Panc1 (cell line): ENCODE measurements around the gene TRAPPC8. TPM values are rescaled to one million over a fixed set of nuclear protein-coding genes. Genes with fewer than 3 reads are reported as not detected.

ENCODE experiments used
- ATAC-seq: fragments of 200-7000 bp; cut with Tn5 transposase; 2 replicates; pipeline ENCODE4 v1.9.1; 2020; ENCODE audit warnings: mild to moderate bottlenecking, moderate library complexity
- BruUV-seq: library from RNA; stranded (reverse); fragments of 400-500 nt; replicated peaks from 2 replicates; lab custom pipeline; 2021; lab: Mats Ljungman, UMichigan
- CTCF ChIA-PET: fragments of 300-600 bp; sonication (Branson Sonifier 250); formaldehyde crosslinking; loops from one replicate; lab custom pipeline; 2022; ENCODE audit warnings: antibody characterized with exemption; lab: Charles Lee
- POLR2A ChIA-PET: fragments of 300-600 bp; sonication (Branson Sonifier 250); formaldehyde crosslinking; loops from one replicate; lab custom pipeline; 2022; ENCODE audit warnings: antibody characterized with exemption; lab: Charles Lee
- DNase-seq: peaks from one replicate; pipeline ENCODE4 v3.0.0-alpha.2; 2010; ENCODE audit warnings: low read depth, low spot score
- H3K27ac ChIP-seq: 2 replicates; pipeline ENCODE4 v1.5.1; 2011; ENCODE audit warnings: mild to moderate bottlenecking, low read length, inconsistent platforms
- H3K27me3 ChIP-seq: fragments of 200-500 bp; sonication (Bioruptor generic); 2 replicates; pipeline ENCODE4 v1.6.0; 2014; ENCODE audit warnings: low read length, inconsistent platforms; ENCODE audit not compliant: control insufficient read depth, insufficient read depth
- H3K36me3 ChIP-seq: fragments of 200-500 bp; sonication (Bioruptor generic); 2 replicates; pipeline ENCODE4 v1.5.1; 2014; ENCODE audit warnings: inconsistent platforms, mild to moderate bottlenecking, low read length, moderate library complexity; ENCODE audit not compliant: control insufficient read depth, insufficient read depth
- H3K4me1 ChIP-seq: 2 replicates; pipeline ENCODE4 v1.5.1; 2011; ENCODE audit warnings: inconsistent platforms, mild to moderate bottlenecking, low read length, moderate library complexity; ENCODE audit not compliant: control insufficient read depth, insufficient read depth
- H3K4me3 ChIP-seq, 2 experiments: 2 replicates each; pipeline ENCODE4 v1.5.1; 2011 to 2012; ENCODE audit warnings: low read depth in 2 of 2, low read length in 2 of 2, mild to moderate bottlenecking in 2 of 2, inconsistent platforms in 1 of 2, moderate library complexity in 1 of 2
- H3K9me3 ChIP-seq: fragments of 200-500 bp; sonication (Bioruptor generic); 2 replicates; pipeline ENCODE4 v1.5.1; 2014; ENCODE audit warnings: low read depth, mild to moderate bottlenecking, inconsistent platforms, low read length, moderate library complexity; ENCODE audit not compliant: control insufficient read depth, insufficient read depth
- CTCF ChIP-seq: fragments of 450-650 bp; IDR thresholded peaks from 2 replicates; pipeline ENCODE4 v1.5.1; 2017; ENCODE audit warnings: mild to moderate bottlenecking
- POLR2AphosphoS5 ChIP-seq: IDR thresholded peaks from 2 replicates; pipeline ENCODE4 v1.6.1; 2012; ENCODE audit warnings: mild to moderate bottlenecking, low read depth, low read length, moderate library complexity
- REST ChIP-seq, 2 experiments: IDR thresholded peaks; 2 replicates each; pipeline ENCODE4 v1.6.1; 2011 to 2012; ENCODE audit warnings: low read depth in 2 of 2, control low read depth in 1 of 2, low read length in 1 of 2, mild to moderate bottlenecking in 1 of 2, moderate library complexity in 1 of 2; ENCODE audit not compliant: insufficient read depth in 1 of 2
- SIN3A ChIP-seq: IDR thresholded peaks from 2 replicates; pipeline ENCODE4 v1.6.1; 2012; ENCODE audit warnings: low read depth, mild to moderate bottlenecking, low read length, moderate library complexity, borderline replicate concordance; ENCODE audit not compliant: insufficient read depth
- TCF7L2 ChIP-seq: IDR thresholded peaks from 2 replicates; pipeline ENCODE4 v1.6.1; 2011; ENCODE audit warnings: mild to moderate bottlenecking, low read depth, low read length, inconsistent platforms
- in situ Hi-C: cut with HindIII; loops from 2 replicates; pipeline ENCODE4 v1.10.0; 2016; ENCODE audit warnings: low sequenced_read_pairs, low pct_unique_long_range_greater_than_20kb
- intact Hi-C: fragments of 100-400 bp; cut with micrococcal nuclease; formaldehyde crosslinking; loops from one replicate; pipeline ENCODE4 v1.10.0; 2022; ENCODE audit not compliant: unreplicated experiment
- total RNA-seq: library from RNA; stranded (reverse); gene quantifications from one replicate; pipeline ENCODE4 v1.2.1, GENCODE V29; 2021; ENCODE audit not compliant: unreplicated experiment

The TRAPPC8 gene
- total RNA-seq, 1 experiment from 2014 or later = 35.3 TPM

- H3K27me3 ChIP-seq = no peaks in the 10 kb centered on the region
- H3K27ac ChIP-seq = no peak overlapping the region
- ATAC-seq (no peak), DNase-seq (no peak)
- in situ Hi-C loops (no loop called here), intact Hi-C loops (no loop called here)
- CTCF ChIA-PET = no interaction called here
- POLR2A ChIA-PET = no interaction called here
- no peaks in the 10 kb centered on the region for H3K4me1 ChIP-seq
- peaks cover 14% of the 10 kb centered on the region; the same call in 1 of the 2 replicates for H3K36me3 ChIP-seq
- TF ChIP-seq REST (IDR thresholded peaks at IDR 0.05; ENCODE audit: insufficient read depth in 1 of 2, low read depth in 2 of 2, low read length in 1 of 2) (no peak), TCF7L2 (no peak), SIN3A (no peak), POLR2AphosphoS5 (no peak), CTCF (no peak)
- no peaks in the 10 kb centered on the region for H3K9me3 ChIP-seq
- H3K4me3 ChIP-seq = no peak overlapping the region
- BruUV-seq = no TSS peak
Observed at GRCh38 chr18:31876707-31877106, 66.2 kb downstream of the TRAPPC8 start.

GRCh38 chr18:31875301-31875700, 67.6 kb downstream of the TRAPPC8 start:
- ChIA-PET POLR2A (no interaction called here), CTCF (no interaction called here)
- no peaks in the 10 kb centered on the region for H3K27me3 ChIP-seq
- no peak overlapping the region for H3K27ac ChIP-seq
- in situ Hi-C loops = no loop called here
- BruUV-seq = no TSS peak
- no peaks in the 10 kb centered on the region for H3K9me3 ChIP-seq
- TF ChIP-seq REST (IDR thresholded peaks at IDR 0.05; ENCODE audit: insufficient read depth in 1 of 2, low read depth in 2 of 2, low read length in 1 of 2) (no peak), CTCF (no peak), TCF7L2 (no peak)
- DNase-seq (no peak), ATAC-seq (no peak)
- intact Hi-C loops = no loop called here
- H3K36me3 ChIP-seq = peaks cover 14% of the 10 kb centered on the region; the same call in 1 of the 2 replicates
- H3K4me3 ChIP-seq = no peak overlapping the region
- no peaks in the 10 kb centered on the region for H3K4me1 ChIP-seq
